ENCODE data around the gene DOCK10. TPM values are rescaled to one million over a fixed set of nuclear protein-coding genes. Genes with fewer than 3 reads are reported as not detected.

Gene DOCK10
- total and polyA plus RNA-seq, 11 donors, result 0.31 to 28.6 (median 2.0) TPM

DNA sequence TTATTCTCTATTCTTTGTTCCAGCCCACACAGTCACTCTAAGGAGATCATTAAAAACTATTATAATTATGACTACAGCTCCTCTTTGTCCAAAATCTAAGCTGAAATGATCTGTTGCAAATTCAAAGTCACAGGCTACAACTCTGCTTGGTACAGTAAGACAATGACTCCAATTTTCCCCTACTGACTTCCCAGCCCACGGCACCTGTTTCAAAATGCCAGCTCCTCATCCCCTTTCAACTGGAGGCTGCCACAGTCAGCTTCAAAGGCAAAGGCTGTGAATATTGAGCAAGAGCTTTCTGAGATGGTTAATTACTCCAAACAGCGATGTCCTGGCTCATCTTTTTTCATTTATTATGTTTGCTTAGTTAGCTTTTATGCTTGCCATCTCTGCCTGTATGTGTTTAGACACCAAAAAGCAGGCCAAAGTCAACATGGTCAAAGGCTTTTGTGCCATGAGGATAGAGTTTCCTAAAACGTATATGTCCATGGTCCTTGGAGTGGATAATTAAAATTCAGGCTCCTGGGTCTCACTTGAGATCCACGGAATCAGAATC is 141.1 kb downstream of the DOCK10 start:
- 65 to 79% (median 70%) methylated on average over 4 of the region's 4 CpGs for WGBS, 4 donors
- H3K4me1 ChIP-seq, result peaks cover 0 to 8% (median 0%) of the 10 kb centered on the region in 12 donors
- H3K27ac ChIP-seq, result no peak overlapping the region
- H3K27me3 ChIP-seq, result no peaks in the 10 kb centered on the region
- DNase-seq, result no peak
- no peak overlapping the region for H3K4me3 ChIP-seq
- no peaks in the 10 kb centered on the region for H3K9me3 ChIP-seq
- no peak for ATAC-seq
- intact Hi-C loops (cut with DNase I), result no loop called here
- TF ChIP-seq POLR2A (IDR thresholded peaks at IDR 0.05), result no peak
- TF ChIP-seq, protein P1, sequence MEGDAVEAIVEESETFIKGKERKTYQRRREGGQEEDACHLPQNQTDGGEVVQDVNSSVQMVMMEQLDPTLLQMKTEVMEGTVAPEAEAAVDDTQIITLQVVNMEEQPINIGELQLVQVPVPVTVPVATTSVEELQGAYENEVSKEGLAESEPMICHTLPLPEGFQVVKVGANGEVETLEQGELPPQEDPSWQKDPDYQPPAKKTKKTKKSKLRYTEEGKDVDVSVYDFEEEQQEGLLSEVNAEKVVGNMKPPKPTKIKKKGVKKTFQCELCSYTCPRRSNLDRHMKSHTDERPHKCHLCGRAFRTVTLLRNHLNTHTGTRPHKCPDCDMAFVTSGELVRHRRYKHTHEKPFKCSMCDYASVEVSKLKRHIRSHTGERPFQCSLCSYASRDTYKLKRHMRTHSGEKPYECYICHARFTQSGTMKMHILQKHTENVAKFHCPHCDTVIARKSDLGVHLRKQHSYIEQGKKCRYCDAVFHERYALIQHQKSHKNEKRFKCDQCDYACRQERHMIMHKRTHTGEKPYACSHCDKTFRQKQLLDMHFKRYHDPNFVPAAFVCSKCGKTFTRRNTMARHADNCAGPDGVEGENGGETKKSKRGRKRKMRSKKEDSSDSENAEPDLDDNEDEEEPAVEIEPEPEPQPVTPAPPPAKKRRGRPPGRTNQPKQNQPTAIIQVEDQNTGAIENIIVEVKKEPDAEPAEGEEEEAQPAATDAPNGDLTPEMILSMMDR (IDR thresholded peaks at IDR 0.05), result no peak
- H3K36me3 ChIP-seq, result peaks cover 0 to 2% (median 0%) of the 10 kb centered on the region in 9 donors

DNA sequence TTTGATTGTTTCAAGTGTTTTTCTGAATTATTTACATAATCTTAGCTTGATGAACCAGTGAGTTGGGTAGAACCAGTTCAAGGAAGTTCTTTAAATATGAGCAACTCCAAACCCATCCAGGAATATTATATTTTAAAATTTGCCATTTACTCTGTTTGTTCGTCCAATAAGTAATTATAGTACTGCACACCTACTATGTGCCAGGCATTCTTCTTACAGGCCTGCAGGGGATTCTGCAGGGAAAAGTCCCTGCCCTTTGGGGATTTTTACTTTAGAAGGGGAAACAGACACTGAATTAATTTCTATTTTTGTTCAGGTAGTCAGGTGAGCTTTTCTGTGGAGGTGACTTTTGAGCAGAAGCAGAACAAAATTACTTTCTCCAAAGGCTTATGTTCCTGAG is 146.9 kb downstream of the DOCK10 start:
- intact Hi-C loops (cut with DNase I), result no loop called here
- WGBS, 4 donors, result 86 to 94% (median 89%) methylated on average over 1 of the region's 1 CpG

DNA sequence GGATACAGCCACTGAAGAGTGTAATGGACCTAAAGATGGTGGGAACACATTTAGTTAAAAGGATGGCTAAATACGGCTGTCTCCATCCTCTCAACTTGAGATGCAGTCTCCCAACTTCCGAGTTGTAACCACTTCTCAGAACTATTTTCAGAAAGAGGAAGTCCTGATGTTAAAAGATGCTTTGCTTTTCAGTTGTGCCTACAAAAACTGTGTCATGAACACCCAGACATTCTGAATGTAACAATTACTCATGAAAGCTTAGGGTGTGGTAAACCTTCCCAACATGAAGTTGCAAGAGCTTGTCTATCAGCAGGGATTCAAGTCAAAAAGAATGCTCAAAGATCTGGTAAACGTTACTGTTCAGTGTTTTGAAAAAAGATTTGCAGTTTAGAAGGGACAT is 147.9 kb downstream of the DOCK10 start:
- Histone ChIP-seq H3K4me1 (peaks cover 0 to 48% (median 0%) of the 10 kb centered on the region in 12 donors), H3K36me3 (peaks cover 0 to 16% (median 0%) of the 10 kb centered on the region in 9 donors), H3K9me3 (no peaks in the 10 kb centered on the region), H3K27ac (peak overlapping the region in 1 of 12 donors; percentile 72), H3K27me3 (no peaks in the 10 kb centered on the region), H3K4me3 (no peak overlapping the region)
- WGBS, 4 donors, result 54 to 74% (median 57%) methylated on average over 3 of the region's 3 CpGs
- TF ChIP-seq, protein P1 (IDR thresholded peaks at IDR 0.05), result no peak
- no peak for TF ChIP-seq POLR2A (IDR thresholded peaks at IDR 0.05)
- DNase-seq (no peak), ATAC-seq (peak in 1 of 4 donors; percentile 44)
- intact Hi-C loops (cut with DNase I), result no loop called here

More for the DNA sequence above, 146.9 kb downstream of the DOCK10 start:
- H3K4me3 ChIP-seq, result no peak overlapping the region
- peaks cover 0 to 16% (median 0%) of the 10 kb centered on the region in 9 donors for H3K36me3 ChIP-seq
- DNase-seq, result no peak
- peaks cover 0 to 46% (median 0%) of the 10 kb centered on the region in 12 donors for H3K4me1 ChIP-seq
- no peak for TF ChIP-seq POLR2A (IDR thresholded peaks at IDR 0.05)
- TF ChIP-seq, protein P1 (IDR thresholded peaks at IDR 0.05), result no peak
- no peaks in the 10 kb centered on the region for H3K9me3 ChIP-seq
- ATAC-seq, result no peak
- peak overlapping the region in 1 of 12 donors; percentile 72 for H3K27ac ChIP-seq
- no peaks in the 10 kb centered on the region for H3K27me3 ChIP-seq

DNA sequence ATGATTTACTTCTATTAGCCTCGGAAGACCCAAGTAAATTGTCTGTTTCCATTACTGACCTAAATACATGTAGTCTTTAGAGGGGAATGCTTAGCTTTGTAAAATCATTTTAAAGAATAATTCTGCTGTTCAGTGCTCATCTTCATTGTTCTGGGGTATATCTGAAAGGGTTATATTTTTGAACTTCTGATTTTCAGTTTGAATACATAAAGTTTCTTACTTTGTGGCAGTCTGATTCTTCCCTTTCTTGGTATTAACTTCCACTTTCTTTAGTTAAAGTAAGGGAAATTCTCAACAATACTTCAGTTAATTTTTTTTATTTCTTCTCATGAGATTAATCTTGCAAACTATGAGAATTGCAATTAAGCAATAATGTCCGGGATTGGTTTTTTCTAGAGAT is 148.4 kb downstream of the DOCK10 start:
- ATAC-seq, result no peak
- Histone ChIP-seq H3K27me3 (no peaks in the 10 kb centered on the region), H3K36me3 (peaks cover 0 to 16% (median 0%) of the 10 kb centered on the region in 9 donors), H3K4me3 (no peak overlapping the region), H3K4me1 (peaks cover 0 to 46% (median 0%) of the 10 kb centered on the region in 12 donors), H3K9me3 (no peaks in the 10 kb centered on the region), H3K27ac (peak overlapping the region in 1 of 12 donors; percentile 72)
- no peak for TF ChIP-seq POLR2A (IDR thresholded peaks at IDR 0.05)
- TF ChIP-seq, protein P1 (IDR thresholded peaks at IDR 0.05), result no peak
- intact Hi-C loops (cut with DNase I), result no loop called here
- DNase-seq, result no peak
- 84 to 93% (median 88%) methylated on average over 2 of the region's 2 CpGs for WGBS, 4 donors

Data from heart left ventricle (tissue), 16 donors.